Kidney capillary endothelial cell (primary cell): ENCODE data around the gene NPPA.
A peak's percentile ranks its signal among the peaks of the same experiment; 100 is the strongest.
"Not testable (repeated sequence)": the region's sequence is repeated elsewhere in the genome, so short reads cannot be mapped to it uniquely, and the experiment has no call there.

Experiments used
- DNase-seq: peaks from one replicate; pipeline ENCODE4 v3.0.0-alpha.2; 2018; ENCODE audit warnings: low spot score

NPPA gene

GRCh38 chr1:11807133-11807532 is 40.5 kb downstream of the NPPA start:
- no peak for DNase-seq

GRCh38 chr1:11806307-11806936 is 41.2 kb downstream of the NPPA start:
- DNase-seq: peak; percentile 28

GRCh38 chr1:11805422-11806306 is 41.9 kb downstream of the NPPA start, which contains the start of the genes CLCN6 and MTHFR:
TSS of gene CLCN6 (plus strand) at chr1:11806191. CDS start at chr1:11806263, 72 bp downstream.
TSS of gene MTHFR (minus strand) at chr1:11805964. CDS start at chr1:11803116, 2,848 bp downstream.
- peak; percentile 96 for DNase-seq

GRCh38 chr1:11804666-11805421 is 42.7 kb downstream of the NPPA start:
- DNase-seq: no peak

GRCh38 chr1:11803924-11804665 is 43.5 kb downstream of the NPPA start:
- DNase-seq: not testable (repeated sequence)

GRCh38 chr1:11802973-11803885 is 44.4 kb downstream of the NPPA start:
- peak; percentile 60 for DNase-seq

- DNase-seq: no peak
Observed at GRCh38 chr1:11802616-11802972, 45.0 kb downstream of the NPPA start.

- no peak for DNase-seq
Observed at GRCh38 chr1:11800756-11801433, 46.7 kb downstream of the NPPA start.

- no peak for DNase-seq
Observed at GRCh38 chr1:11800391-11800755, 47.2 kb downstream of the NPPA start.

- no peak for DNase-seq
Observed at GRCh38 chr1:11799896-11800295, 47.7 kb downstream of the NPPA start.

GRCh38 chr1:11799099-11799498 is 48.5 kb downstream of the NPPA start:
- DNase-seq: no peak

GRCh38 chr1:11797525-11798216 is 49.9 kb downstream of the NPPA start:
- peak; percentile 48 for DNase-seq

- no peak for DNase-seq
Observed at GRCh38 chr1:11796036-11796828, 51.4 kb downstream of the NPPA start.
